ENCODE measurements around the gene CD4. TPM values are rescaled to one million over a fixed set of nuclear protein-coding genes. Genes with fewer than 3 reads are reported as not detected.

Gene CD4
- polyA plus RNA-seq, 1 of the 3 experiments (the other 2 are of a cell fraction), result 0.02 TPM

DNA sequence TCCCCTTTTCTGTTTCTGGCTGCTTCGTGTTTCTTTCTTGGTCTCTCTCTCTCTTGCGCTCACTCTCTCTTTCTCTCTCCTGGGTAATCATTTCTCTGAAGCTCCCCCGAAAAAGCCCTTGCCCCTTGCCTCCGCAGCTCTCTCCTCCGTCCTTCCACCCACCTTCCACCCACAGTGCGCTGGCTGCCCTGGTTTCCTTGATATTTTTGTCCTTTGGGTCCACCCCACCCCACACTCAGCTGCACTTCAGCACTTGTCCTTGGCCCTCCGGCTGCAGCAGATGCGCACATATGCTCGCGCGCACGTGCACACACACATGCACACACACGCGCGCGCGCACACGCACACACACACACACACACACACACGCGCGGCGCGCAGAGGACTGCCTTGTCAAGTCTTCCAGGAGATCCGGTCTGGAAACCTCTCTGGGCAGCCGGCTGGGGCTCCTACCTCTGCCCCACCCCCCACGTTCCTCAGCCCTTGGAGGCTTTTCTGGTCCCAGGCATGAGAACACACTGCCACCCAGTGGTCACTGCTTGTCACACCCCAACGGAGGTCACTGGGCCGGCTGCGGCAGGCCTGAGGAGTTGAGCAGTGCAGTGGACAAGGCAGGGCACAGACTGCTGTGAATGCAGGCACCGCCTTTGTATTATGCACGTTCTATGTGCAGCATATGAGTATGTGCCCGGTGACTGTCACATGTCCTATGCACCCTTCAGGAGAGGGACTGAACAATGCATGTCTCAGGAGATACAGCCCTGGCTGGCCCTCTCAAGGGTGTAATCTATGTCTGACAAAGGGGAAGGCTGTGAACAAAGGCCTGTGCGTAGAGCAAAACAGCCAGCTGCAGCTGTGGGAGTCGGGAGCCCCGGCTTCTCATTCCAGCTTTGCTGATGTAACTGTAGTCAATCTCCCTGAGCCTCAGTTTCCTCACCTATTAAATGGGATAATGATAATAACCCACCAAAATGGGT, 10.5 kb upstream of the CD4 start:
- H3K4me3 ChIP-seq (ENCODE audit: low read depth in 2 of 2, low read length in 1 of 2), result peak overlapping the region; percentile 10 to 59; a peak in 3 of 4 replicates
- POLR2A ChIA-PET, result interaction anchor here (0.6 to 3.5 kb wide), 7 partner anchors 11 to 105 kb away, joined by 3 to 31 read pairs (median 4); partner anchors contain the start of genes GPR162, MLF2 and PTMS
- H3K4me1 ChIP-seq (ENCODE audit: control insufficient read depth in 1 of 2, insufficient read depth in 2 of 2, low read depth in 1 of 2, low read length in 1 of 2), result peaks cover 0 to 8% of the 10 kb centered on the region in 2 experiments; a peak in 1 of 4 replicates
- H3K79me2 ChIP-seq (ENCODE audit: insufficient read depth), result no peaks in the 10 kb centered on the region
- H3K9ac ChIP-seq, result no peak overlapping the region
- CTCF ChIA-PET, result interaction anchor here (0.6 to 15.2 kb wide), 34 partner anchors 8 to 216 kb away, joined by 3 to 343 read pairs (median 4); partner anchors contain the start of genes CD4, COPS7A, GPR162 and MLF2
- H3K9me3 ChIP-seq, result no peaks in the 10 kb centered on the region
- 17% methylated on average over 28 of the region's 35 CpGs for WGBS (ENCODE audit: low lambda C conversion rate)
- DNase-seq, result peak; percentile 94
- H3F3A ChIP-seq (replicated peaks; ENCODE audit: insufficient read depth), result peaks cover 7% of the 10 kb centered on the region
- peak overlapping the region; percentile 58; the same call in 1 of the 2 replicates for H2AFZ ChIP-seq (ENCODE audit: low read depth)
- no peaks in the 10 kb centered on the region for H3K27me3 ChIP-seq (ENCODE audit: insufficient read depth)
- H3K9me2 ChIP-seq, result no peaks in the 10 kb centered on the region
- peak overlapping the region; percentile 18 to 52; a peak in 3 of 4 replicates for H3K27ac ChIP-seq (ENCODE audit: low read depth in 2 of 2, low read length in 1 of 2)
- peak overlapping the region; percentile 79 for H3K4me2 ChIP-seq
- H3K36me3 ChIP-seq (replicated peaks in 1 of 2; ENCODE audit: control insufficient read depth in 1 of 2, insufficient read depth in 2 of 2, low read length in 1 of 2), result peaks cover 4 to 5% of the 10 kb centered on the region in 2 experiments
- H4K20me1 ChIP-seq (ENCODE audit: insufficient read depth), result no peaks in the 10 kb centered on the region
- TF ChIP-seq GABPA (IDR thresholded peaks at IDR 0.05; ENCODE audit: low read depth) (no peak), NFIC (IDR thresholded peaks at IDR 0.05; ENCODE audit: borderline replicate concordance) (no peak), YY1 (IDR thresholded peaks at IDR 0.05; ENCODE audit: low read depth) (no peak), FOSL2 (IDR thresholded peaks at IDR 0.05; ENCODE audit: borderline replicate concordance, low read depth) (no peak), SMC3 (IDR thresholded peaks at IDR 0.05; ENCODE audit: low read depth, low read length) (peak; percentile 98), TAF1 (IDR thresholded peaks at IDR 0.05; ENCODE audit: borderline replicate concordance, low read depth, low read length) (no peak), TEAD4 (IDR thresholded peaks at IDR 0.05; ENCODE audit: borderline replicate concordance, insufficient read depth) (no peak), EZH2phosphoT487 (IDR thresholded peaks at IDR 0.05; ENCODE audit: borderline replicate concordance, low read depth) (no peak), SIN3A (IDR thresholded peaks at IDR 0.05; ENCODE audit: borderline replicate concordance, low read depth, low read length) (peak; percentile 83; the same call in 1 of the 2 replicates), JUND (IDR thresholded peaks at IDR 0.05) (no peak), POLR2AphosphoS5 (IDR thresholded peaks at IDR 0.05; ENCODE audit: low read depth, low read length) (peak; percentile 22; the same call in 1 of the 2 replicates), MXI1 (IDR thresholded peaks at IDR 0.05; ENCODE audit: low read depth, low read length) (peak; percentile 88), GATA2 (CRISPR knock-in tag; IDR thresholded peaks at IDR 0.05) (no peak), RFX5 (IDR thresholded peaks at IDR 0.05; ENCODE audit: low read length) (peak; percentile 69; the same call in 1 of the 2 replicates), RAD21 (IDR thresholded peaks at IDR 0.05; ENCODE audit: low read length) (peak; percentile 99), RCOR1 (IDR thresholded peaks at IDR 0.05; ENCODE audit: low read length) (peak; percentile 75; the same call in 1 of the 2 replicates), MEF2A (IDR thresholded peaks at IDR 0.05; ENCODE audit: borderline replicate concordance, low read depth) (no peak), TCF12 (IDR thresholded peaks at IDR 0.05) (peak; percentile 19; the same call in 1 of the 2 replicates), EP300 (IDR thresholded peaks at IDR 0.05; ENCODE audit: borderline replicate concordance in 1 of 2, low read depth in 1 of 2, low read length in 1 of 2) (peak in 1 of 2 experiments; percentile 45; a peak in 1 of 4 replicates), FOXM1 (IDR thresholded peaks at IDR 0.05; ENCODE audit: low read depth) (no peak)
- TF ChIP-seq, protein P1, sequence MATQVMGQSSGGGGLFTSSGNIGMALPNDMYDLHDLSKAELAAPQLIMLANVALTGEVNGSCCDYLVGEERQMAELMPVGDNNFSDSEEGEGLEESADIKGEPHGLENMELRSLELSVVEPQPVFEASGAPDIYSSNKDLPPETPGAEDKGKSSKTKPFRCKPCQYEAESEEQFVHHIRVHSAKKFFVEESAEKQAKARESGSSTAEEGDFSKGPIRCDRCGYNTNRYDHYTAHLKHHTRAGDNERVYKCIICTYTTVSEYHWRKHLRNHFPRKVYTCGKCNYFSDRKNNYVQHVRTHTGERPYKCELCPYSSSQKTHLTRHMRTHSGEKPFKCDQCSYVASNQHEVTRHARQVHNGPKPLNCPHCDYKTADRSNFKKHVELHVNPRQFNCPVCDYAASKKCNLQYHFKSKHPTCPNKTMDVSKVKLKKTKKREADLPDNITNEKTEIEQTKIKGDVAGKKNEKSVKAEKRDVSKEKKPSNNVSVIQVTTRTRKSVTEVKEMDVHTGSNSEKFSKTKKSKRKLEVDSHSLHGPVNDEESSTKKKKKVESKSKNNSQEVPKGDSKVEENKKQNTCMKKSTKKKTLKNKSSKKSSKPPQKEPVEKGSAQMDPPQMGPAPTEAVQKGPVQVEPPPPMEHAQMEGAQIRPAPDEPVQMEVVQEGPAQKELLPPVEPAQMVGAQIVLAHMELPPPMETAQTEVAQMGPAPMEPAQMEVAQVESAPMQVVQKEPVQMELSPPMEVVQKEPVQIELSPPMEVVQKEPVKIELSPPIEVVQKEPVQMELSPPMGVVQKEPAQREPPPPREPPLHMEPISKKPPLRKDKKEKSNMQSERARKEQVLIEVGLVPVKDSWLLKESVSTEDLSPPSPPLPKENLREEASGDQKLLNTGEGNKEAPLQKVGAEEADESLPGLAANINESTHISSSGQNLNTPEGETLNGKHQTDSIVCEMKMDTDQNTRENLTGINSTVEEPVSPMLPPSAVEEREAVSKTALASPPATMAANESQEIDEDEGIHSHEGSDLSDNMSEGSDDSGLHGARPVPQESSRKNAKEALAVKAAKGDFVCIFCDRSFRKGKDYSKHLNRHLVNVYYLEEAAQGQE (IDR thresholded peaks at IDR 0.05; ENCODE audit: low read depth, low read length), result no peak
- TF ChIP-seq, protein P2, sequence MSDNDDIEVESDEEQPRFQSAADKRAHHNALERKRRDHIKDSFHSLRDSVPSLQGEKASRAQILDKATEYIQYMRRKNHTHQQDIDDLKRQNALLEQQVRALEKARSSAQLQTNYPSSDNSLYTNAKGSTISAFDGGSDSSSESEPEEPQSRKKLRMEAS (IDR thresholded peaks at IDR 0.05; ENCODE audit: low read depth), result peak; percentile 35; the same call in 1 of the 2 replicates
- TF ChIP-seq, protein P3, sequence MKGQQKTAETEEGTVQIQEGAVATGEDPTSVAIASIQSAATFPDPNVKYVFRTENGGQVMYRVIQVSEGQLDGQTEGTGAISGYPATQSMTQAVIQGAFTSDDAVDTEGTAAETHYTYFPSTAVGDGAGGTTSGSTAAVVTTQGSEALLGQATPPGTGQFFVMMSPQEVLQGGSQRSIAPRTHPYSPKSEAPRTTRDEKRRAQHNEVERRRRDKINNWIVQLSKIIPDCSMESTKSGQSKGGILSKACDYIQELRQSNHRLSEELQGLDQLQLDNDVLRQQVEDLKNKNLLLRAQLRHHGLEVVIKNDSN (IDR thresholded peaks at IDR 0.05; ENCODE audit: borderline replicate concordance, low read depth), result no peak
- TF ChIP-seq, protein P4, sequence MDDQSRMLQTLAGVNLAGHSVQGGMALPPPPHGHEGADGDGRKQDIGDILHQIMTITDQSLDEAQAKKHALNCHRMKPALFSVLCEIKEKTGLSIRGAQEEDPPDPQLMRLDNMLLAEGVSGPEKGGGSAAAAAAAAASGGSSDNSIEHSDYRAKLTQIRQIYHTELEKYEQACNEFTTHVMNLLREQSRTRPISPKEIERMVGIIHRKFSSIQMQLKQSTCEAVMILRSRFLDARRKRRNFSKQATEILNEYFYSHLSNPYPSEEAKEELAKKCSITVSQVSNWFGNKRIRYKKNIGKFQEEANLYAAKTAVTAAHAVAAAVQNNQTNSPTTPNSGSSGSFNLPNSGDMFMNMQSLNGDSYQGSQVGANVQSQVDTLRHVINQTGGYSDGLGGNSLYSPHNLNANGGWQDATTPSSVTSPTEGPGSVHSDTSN (IDR thresholded peaks at IDR 0.05), result no peak
- TF ChIP-seq, protein P5, sequence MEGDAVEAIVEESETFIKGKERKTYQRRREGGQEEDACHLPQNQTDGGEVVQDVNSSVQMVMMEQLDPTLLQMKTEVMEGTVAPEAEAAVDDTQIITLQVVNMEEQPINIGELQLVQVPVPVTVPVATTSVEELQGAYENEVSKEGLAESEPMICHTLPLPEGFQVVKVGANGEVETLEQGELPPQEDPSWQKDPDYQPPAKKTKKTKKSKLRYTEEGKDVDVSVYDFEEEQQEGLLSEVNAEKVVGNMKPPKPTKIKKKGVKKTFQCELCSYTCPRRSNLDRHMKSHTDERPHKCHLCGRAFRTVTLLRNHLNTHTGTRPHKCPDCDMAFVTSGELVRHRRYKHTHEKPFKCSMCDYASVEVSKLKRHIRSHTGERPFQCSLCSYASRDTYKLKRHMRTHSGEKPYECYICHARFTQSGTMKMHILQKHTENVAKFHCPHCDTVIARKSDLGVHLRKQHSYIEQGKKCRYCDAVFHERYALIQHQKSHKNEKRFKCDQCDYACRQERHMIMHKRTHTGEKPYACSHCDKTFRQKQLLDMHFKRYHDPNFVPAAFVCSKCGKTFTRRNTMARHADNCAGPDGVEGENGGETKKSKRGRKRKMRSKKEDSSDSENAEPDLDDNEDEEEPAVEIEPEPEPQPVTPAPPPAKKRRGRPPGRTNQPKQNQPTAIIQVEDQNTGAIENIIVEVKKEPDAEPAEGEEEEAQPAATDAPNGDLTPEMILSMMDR (IDR thresholded peaks at IDR 0.05), result peak; percentile 91
